Calu3 (cell line): ENCODE measurements around the gene PHF12. TPM values are rescaled to one million over a fixed set of nuclear protein-coding genes. Genes with fewer than 3 reads are reported as not detected.

Experiments used
- BruUV-seq: library from RNA; stranded (reverse); fragments of 400-500 nt; replicated peaks from 2 replicates; lab custom pipeline; 2021; lab: Mats Ljungman, UMichigan
- CTCF ChIA-PET: fragments of 300-600 bp; sonication (Branson Sonifier 250); formaldehyde crosslinking; loops from one replicate; lab custom pipeline; 2022; ENCODE audit warnings: antibody characterized with exemption; lab: Charles Lee
- DNase-seq: peaks from one replicate; pipeline ENCODE4 v3.0.0; 2022
- H3K27ac Mint-ChIP-seq: one replicate; pipeline ENCODE4 v1.8.0; 2022; ENCODE audit warnings: mixed read lengths; ENCODE audit not compliant: unreplicated experiment
- H3K27me3 Mint-ChIP-seq: one replicate; pipeline ENCODE4 v1.8.0; 2022; ENCODE audit warnings: mixed read lengths; ENCODE audit not compliant: unreplicated experiment
- H3K36me3 Mint-ChIP-seq: one replicate; pipeline ENCODE4 v1.8.0; 2022; ENCODE audit warnings: mild to moderate bottlenecking, moderate library complexity, mixed read lengths; ENCODE audit not compliant: insufficient read depth, unreplicated experiment
- H3K4me1 Mint-ChIP-seq: one replicate; pipeline ENCODE4 v1.8.0; 2022; ENCODE audit warnings: mild to moderate bottlenecking, low read depth, mixed read lengths; ENCODE audit not compliant: unreplicated experiment
- H3K4me3 Mint-ChIP-seq: one replicate; pipeline ENCODE4 v1.8.0; 2022; ENCODE audit warnings: mild to moderate bottlenecking, low read depth, moderate library complexity, mixed read lengths; ENCODE audit not compliant: unreplicated experiment
- H3K9me3 Mint-ChIP-seq: one replicate; pipeline ENCODE4 v1.8.0; 2022; ENCODE audit warnings: low read depth, mixed read lengths; ENCODE audit not compliant: unreplicated experiment
- intact Hi-C: fragments of 100-400 bp; cut with micrococcal nuclease; formaldehyde crosslinking; loops from one replicate; pipeline ENCODE4 v1.10.0; 2022; ENCODE audit not compliant: unreplicated experiment
- total RNA-seq: library from RNA; stranded (reverse); gene quantifications from 2 replicates; pipeline ENCODE4 v1.2.3, GENCODE V29; 2022
- TF ChIP-seq, protein P1 (sequence below): fragments of 200-600 bp; IDR thresholded peaks from one replicate; pipeline ENCODE4 v1.8.0; 2022; ENCODE audit warnings: antibody characterized with exemption; ENCODE audit not compliant: unreplicated experiment

PHF12 gene
- total RNA-seq, 1 experiment from 2014 or later, result 54.0 TPM

- no TSS peak for BruUV-seq
- no peak for DNase-seq
- no peaks in the 10 kb centered on the region for H3K27me3 Mint-ChIP-seq
- CTCF ChIA-PET, result no interaction called here
- peaks cover 11% of the 10 kb centered on the region for H3K36me3 Mint-ChIP-seq
- no peak overlapping the region for H3K4me3 Mint-ChIP-seq
- TF ChIP-seq, protein P1, sequence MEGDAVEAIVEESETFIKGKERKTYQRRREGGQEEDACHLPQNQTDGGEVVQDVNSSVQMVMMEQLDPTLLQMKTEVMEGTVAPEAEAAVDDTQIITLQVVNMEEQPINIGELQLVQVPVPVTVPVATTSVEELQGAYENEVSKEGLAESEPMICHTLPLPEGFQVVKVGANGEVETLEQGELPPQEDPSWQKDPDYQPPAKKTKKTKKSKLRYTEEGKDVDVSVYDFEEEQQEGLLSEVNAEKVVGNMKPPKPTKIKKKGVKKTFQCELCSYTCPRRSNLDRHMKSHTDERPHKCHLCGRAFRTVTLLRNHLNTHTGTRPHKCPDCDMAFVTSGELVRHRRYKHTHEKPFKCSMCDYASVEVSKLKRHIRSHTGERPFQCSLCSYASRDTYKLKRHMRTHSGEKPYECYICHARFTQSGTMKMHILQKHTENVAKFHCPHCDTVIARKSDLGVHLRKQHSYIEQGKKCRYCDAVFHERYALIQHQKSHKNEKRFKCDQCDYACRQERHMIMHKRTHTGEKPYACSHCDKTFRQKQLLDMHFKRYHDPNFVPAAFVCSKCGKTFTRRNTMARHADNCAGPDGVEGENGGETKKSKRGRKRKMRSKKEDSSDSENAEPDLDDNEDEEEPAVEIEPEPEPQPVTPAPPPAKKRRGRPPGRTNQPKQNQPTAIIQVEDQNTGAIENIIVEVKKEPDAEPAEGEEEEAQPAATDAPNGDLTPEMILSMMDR, result no peak
- peaks cover 15% of the 10 kb centered on the region for H3K4me1 Mint-ChIP-seq
- H3K27ac Mint-ChIP-seq, result no peak overlapping the region
- H3K9me3 Mint-ChIP-seq, result no peaks in the 10 kb centered on the region
- intact Hi-C loops, result no loop called here
Observed at GRCh38 chr17:28889996-28890395, 61.3 kb downstream of the PHF12 start.

DNA sequence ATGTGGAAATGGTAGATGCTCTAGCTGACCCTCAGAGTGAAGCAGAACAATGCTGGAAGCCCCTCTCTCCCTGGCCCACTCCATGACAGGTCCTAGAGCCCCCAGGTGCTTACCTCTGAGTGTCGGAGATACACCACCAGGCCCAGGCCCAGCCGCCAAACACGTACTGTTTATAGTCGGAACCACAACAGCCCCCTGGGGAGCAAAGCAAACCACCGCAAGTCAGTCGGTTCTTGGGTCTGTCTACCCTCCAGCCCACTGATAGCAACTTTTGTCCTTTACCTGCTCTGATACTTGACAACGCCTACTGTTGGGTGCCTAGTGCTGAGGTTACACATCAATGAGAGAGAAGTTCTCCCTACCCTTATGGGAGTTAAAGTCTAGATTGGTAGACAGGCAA, 62.5 kb downstream of the PHF12 start:
- Mint-ChIP-seq H3K27ac (no peak overlapping the region), H3K9me3 (no peaks in the 10 kb centered on the region), H3K27me3 (no peaks in the 10 kb centered on the region), H3K4me3 (no peak overlapping the region), H3K36me3 (peaks cover 11% of the 10 kb centered on the region), H3K4me1 (peaks cover 13% of the 10 kb centered on the region)
- TF ChIP-seq, protein P1, result no peak
- CTCF ChIA-PET, result no interaction called here
- no peak for DNase-seq
- intact Hi-C loops, result no loop called here
- no TSS peak for BruUV-seq

DNA sequence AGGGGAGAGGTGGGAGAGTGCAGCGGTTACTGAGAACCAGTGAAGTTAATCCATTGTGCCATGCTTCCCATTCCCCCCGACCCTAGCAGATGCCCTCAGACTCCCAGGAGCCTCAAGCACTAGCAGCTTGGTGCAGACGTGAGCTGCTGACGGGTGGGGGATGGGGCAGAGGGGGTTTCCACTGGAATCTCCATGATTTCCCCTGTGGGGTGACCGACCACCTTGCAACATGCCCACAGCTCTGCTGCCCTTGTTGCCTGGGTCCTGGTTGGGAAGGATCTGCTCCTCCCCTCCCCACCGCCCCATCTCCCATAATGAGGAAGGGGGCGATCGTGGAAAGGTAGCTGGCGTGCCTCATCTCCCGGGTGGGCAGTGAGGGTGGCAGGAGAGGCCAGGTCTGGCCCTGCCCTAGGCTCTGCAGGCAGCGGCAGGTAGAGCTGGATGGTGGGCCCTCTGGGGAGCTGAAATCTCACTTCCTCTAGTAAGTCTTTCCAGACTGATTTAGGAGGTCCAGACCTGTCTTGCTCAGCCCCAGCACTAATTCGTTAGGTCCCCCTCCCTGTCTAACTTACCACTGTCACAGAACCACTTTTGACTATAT, 63.3 kb downstream of the PHF12 start:
- BruUV-seq, result no TSS peak
- H3K36me3 Mint-ChIP-seq, result peaks cover 11% of the 10 kb centered on the region
- no peak overlapping the region for H3K27ac Mint-ChIP-seq
- H3K4me3 Mint-ChIP-seq, result no peak overlapping the region
- H3K27me3 Mint-ChIP-seq, result no peaks in the 10 kb centered on the region
- intact Hi-C loops, result no loop called here
- CTCF ChIA-PET, result no interaction called here
- peaks cover 4% of the 10 kb centered on the region for H3K4me1 Mint-ChIP-seq
- H3K9me3 Mint-ChIP-seq, result no peaks in the 10 kb centered on the region
- DNase-seq, result no peak
- TF ChIP-seq, protein P1, result no peak

DNA sequence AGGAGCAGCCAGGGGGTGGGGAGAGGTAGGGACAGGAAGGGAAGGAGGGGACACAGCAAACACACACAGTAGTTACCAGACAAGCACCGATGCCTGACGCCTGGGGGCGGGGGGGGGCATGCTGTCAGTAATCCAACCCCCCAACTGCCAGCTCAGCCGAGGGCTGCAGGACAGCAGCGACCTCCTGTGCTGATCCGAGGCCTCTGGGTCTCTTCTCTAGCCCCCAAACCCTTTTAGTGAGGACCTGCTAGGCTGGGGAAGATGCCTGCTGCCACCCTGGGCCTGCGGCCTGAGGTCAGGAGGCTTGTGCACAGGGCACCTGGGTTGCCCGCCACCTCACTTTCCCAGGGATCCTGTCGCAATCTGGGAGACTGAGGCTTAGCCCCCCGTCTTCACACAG, 65.4 kb downstream of the PHF12 start:
- CTCF ChIA-PET, result interaction anchor here (0.8 kb wide), 1 partner anchor 16 kb away, joined by 8 read pairs; no protein-coding TSS in a partner anchor
- no TSS peak for BruUV-seq
- H3K36me3 Mint-ChIP-seq, result peaks cover 13% of the 10 kb centered on the region
- no peak overlapping the region for H3K27ac Mint-ChIP-seq
- H3K9me3 Mint-ChIP-seq, result no peaks in the 10 kb centered on the region
- H3K4me1 Mint-ChIP-seq, result no peaks in the 10 kb centered on the region
- no peaks in the 10 kb centered on the region for H3K27me3 Mint-ChIP-seq
- no peak overlapping the region for H3K4me3 Mint-ChIP-seq
- intact Hi-C loops, result no loop called here
- TF ChIP-seq, protein P1, result no peak
- no peak for DNase-seq
